RPMI8226 (cell line): Measurements from ENCODE around the gene DTYMK.

Experiments used
- DNase-seq: peaks from one replicate; pipeline ENCODE4 v3.0.0-alpha.2; 2015

Gene DTYMK

GRCh38 chr2:241703032-241703604 lies 16.5 kb upstream of the DTYMK start:
- DNase-seq, result no peak

GRCh38 chr2:241702155-241703031 lies 15.8 kb upstream of the DTYMK start:
- DNase-seq, result peak; percentile 88

- peak; percentile 93 for DNase-seq
Measured at GRCh38 chr2:241701399-241702154, 15.0 kb upstream of the DTYMK start, which contains the start of gene ING5. Gene ING5 (plus strand): TSS chr2:241702039. CDS start chr2:241702066, 27 bp downstream.

GRCh38 chr2:241701149-241701398 lies 14.5 kb upstream of the DTYMK start:
- no peak for DNase-seq

GRCh38 chr2:241695651-241696050 lies 9.0 kb upstream of the DTYMK start:
- no peak for DNase-seq

- DNase-seq, result no peak
Measured at GRCh38 chr2:241692448-241692847, 5.8 kb upstream of the DTYMK start.

GRCh38 chr2:241690202-241690717 lies 3.6 kb upstream of the DTYMK start:
- DNase-seq, result no peak

GRCh38 chr2:241689306-241689705 lies 2.7 kb upstream of the DTYMK start:
- DNase-seq, result no peak

GRCh38 chr2:241686324-241686649 lies 328 bp downstream of the DTYMK start:
- DNase-seq, result peak; percentile 11

- no peak for DNase-seq
Measured at GRCh38 chr2:241680827-241681599, 5.6 kb downstream of the DTYMK start.

GRCh38 chr2:241680044-241680443 lies 6.6 kb downstream of the DTYMK start:
- no peak for DNase-seq

- DNase-seq, result no peak
Measured at GRCh38 chr2:241678784-241679540, 7.7 kb downstream of the DTYMK start.

GRCh38 chr2:241678307-241678706 lies 8.3 kb downstream of the DTYMK start:
- DNase-seq, result no peak

GRCh38 chr2:241677392-241677791 lies 9.2 kb downstream of the DTYMK start:
- DNase-seq, result no peak

GRCh38 chr2:241676665-241677064 lies 9.9 kb downstream of the DTYMK start:
- no peak for DNase-seq

- no peak for DNase-seq
Measured at GRCh38 chr2:241675885-241676284, 10.7 kb downstream of the DTYMK start.

- DNase-seq, result no peak
Measured at GRCh38 chr2:241673797-241674725, 12.6 kb downstream of the DTYMK start.

- DNase-seq, result no peak
Measured at GRCh38 chr2:241673189-241673663, 13.4 kb downstream of the DTYMK start.

GRCh38 chr2:241672243-241673188 lies 14.1 kb downstream of the DTYMK start:
- no peak for DNase-seq
